Body of pancreas (tissue), 4 donors: Measurements from ENCODE around the gene DTNBP1. TPM values are rescaled to one million over a fixed set of nuclear protein-coding genes. Genes with fewer than 3 reads are reported as not detected.

ENCODE experiments used
- ATAC-seq: fragments of 150-250 bp; one replicate; pipeline ENCODE4 v1.9.1; 2016
- DNase-seq, 4 donors: peaks; one replicate each; pipeline ENCODE4 v3.0.0-alpha.2; 2019
- H3K27ac ChIP-seq, 4 donors: fragments of 200-600 bp; sonication (generic); 1 replicate in 3 of 4; 2 replicates in 1 of 4; pipeline versions ENCODE4 v1.5.1 to v1.6.1; 2016 to 2019; ENCODE audit warnings: mild to moderate bottlenecking in 1 of 4, mixed read lengths in 1 of 4, moderate library complexity in 1 of 4
- H3K27me3 ChIP-seq, 2 donors: fragments of 200-600 bp; sonication (generic); one replicate each; pipeline ENCODE4 v1.6.0; 2016; ENCODE audit warnings: mild to moderate bottlenecking in 1 of 2
- H3K36me3 ChIP-seq, 2 donors: fragments of 200-600 bp; sonication (generic); replicated peaks in 1 of 2; 2 replicates each; pipeline ENCODE4 v1.5.1; 2016; ENCODE audit warnings: low read depth in 2 of 2; ENCODE audit not compliant: insufficient read depth in 1 of 2
- H3K4me1 ChIP-seq: fragments of 200-600 bp; sonication (generic); one replicate; pipeline ENCODE4 v1.6.0; 2016
- H3K4me3 ChIP-seq, 2 donors: fragments of 200-600 bp; sonication (generic); 1 replicate in 1 of 2; 2 replicates in 1 of 2; pipeline ENCODE4 v1.5.1; 2016 to 2019
- H3K9me3 ChIP-seq, 3 donors: fragments of 200-600 bp; sonication (generic); 1 replicate in 2 of 3; 2 replicates in 1 of 3; pipeline ENCODE4 v1.5.1; 2016
- POLR2A ChIP-seq, 3 donors: fragments of 450-650 bp; IDR thresholded peaks; one replicate each; pipeline ENCODE4 v1.6.1; 2016; ENCODE audit warnings: antibody characterized with exemption in 3 of 3, mild to moderate bottlenecking in 2 of 3
- WGBS, 2 donors: methylation state at CpG; one replicate each; pipeline ENCODE4 v1.1.5; 2017; 5-methylcytosine and 5-hydroxymethylcytosine counted together
- intact Hi-C: fragments of 100-400 bp; cut with DNase I; formaldehyde crosslinking; loops from one replicate; pipeline ENCODE4 v1.15.1; 2023
- total RNA-seq, 2 donors: library from RNA; depleted of rRNA; stranded (reverse); fragments of >200 nt; gene quantifications; one replicate each; pipeline ENCODE4 v1.1.0, GENCODE V29; 2016
- TF ChIP-seq, protein P1 (sequence below), 7 experiments: fragments of 450-650 bp in 4 of 7; fragments of 200-600 bp in 3 of 7; sonication (generic) in 3 of 7; IDR thresholded peaks; one replicate each; pipeline ENCODE4 v1.5.1; 2016 to 2019; ENCODE audit warnings: antibody characterized with exemption in 7 of 7

DTNBP1 gene
- total RNA-seq, 2 donors from 2014 or later = 3.3 to 5.2 TPM

DNA sequence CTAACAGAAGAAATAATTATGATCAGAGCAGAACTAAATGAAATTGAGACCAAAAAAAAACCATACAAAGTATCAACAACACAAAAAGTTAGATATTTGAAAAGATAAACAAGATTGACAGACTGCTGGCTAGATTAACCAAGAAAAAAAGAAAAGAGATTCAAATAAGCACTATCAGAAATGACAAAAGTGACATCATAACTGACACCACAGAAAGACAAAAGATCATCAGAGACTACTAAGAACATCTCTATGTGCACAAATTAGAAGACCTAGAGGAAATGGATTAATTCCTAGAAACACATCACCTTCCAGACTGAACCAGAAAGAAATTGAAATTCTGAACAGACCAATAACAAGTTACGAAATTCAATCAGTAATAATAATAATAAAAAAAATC is 17.9 kb downstream of the DTNBP1 start:
- no peaks in the 10 kb centered on the region for H3K9me3 ChIP-seq
- ATAC-seq (no peak), DNase-seq (no peak)
- 93 to 100% methylated on average over 1 of the region's 1 CpG for WGBS, 2 donors
- H3K4me3 ChIP-seq = no peak overlapping the region
- intact Hi-C loops = no loop called here
- peaks cover 0 to 4% of the 10 kb centered on the region in 2 donors for H3K36me3 ChIP-seq
- no peak for TF ChIP-seq POLR2A (IDR thresholded peaks at IDR 0.05)
- TF ChIP-seq, protein P1, sequence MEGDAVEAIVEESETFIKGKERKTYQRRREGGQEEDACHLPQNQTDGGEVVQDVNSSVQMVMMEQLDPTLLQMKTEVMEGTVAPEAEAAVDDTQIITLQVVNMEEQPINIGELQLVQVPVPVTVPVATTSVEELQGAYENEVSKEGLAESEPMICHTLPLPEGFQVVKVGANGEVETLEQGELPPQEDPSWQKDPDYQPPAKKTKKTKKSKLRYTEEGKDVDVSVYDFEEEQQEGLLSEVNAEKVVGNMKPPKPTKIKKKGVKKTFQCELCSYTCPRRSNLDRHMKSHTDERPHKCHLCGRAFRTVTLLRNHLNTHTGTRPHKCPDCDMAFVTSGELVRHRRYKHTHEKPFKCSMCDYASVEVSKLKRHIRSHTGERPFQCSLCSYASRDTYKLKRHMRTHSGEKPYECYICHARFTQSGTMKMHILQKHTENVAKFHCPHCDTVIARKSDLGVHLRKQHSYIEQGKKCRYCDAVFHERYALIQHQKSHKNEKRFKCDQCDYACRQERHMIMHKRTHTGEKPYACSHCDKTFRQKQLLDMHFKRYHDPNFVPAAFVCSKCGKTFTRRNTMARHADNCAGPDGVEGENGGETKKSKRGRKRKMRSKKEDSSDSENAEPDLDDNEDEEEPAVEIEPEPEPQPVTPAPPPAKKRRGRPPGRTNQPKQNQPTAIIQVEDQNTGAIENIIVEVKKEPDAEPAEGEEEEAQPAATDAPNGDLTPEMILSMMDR (IDR thresholded peaks at IDR 0.05) = no peak
- H3K27ac ChIP-seq = no peak overlapping the region
- H3K27me3 ChIP-seq = no peaks in the 10 kb centered on the region
- H3K4me1 ChIP-seq = no peaks in the 10 kb centered on the region

DNA sequence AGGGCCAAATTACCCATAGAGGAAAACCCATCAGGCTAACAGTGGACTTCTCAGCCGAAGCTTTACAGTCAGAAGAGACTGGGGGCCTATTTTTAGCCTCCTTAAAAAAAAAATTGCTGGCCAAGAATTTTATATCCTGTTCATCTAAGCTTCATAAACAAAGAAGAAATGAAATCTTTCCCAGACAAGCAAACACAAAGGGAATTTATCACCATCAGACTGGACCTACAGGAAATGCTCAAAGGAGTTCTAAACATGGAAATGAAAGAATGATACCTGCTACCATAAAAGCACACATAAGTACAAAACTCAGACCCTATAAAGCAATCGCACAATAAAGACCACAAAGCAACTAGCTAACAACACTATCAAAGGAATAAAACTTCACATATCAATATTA is 19.3 kb downstream of the DTNBP1 start:
- no peak overlapping the region for H3K27ac ChIP-seq
- no peaks in the 10 kb centered on the region for H3K36me3 ChIP-seq
- no peaks in the 10 kb centered on the region for H3K9me3 ChIP-seq
- H3K4me1 ChIP-seq = no peaks in the 10 kb centered on the region
- TF ChIP-seq POLR2A (IDR thresholded peaks at IDR 0.05) = no peak
- TF ChIP-seq, protein P1 (IDR thresholded peaks at IDR 0.05) = no peak
- H3K27me3 ChIP-seq = no peaks in the 10 kb centered on the region
- intact Hi-C loops = no loop called here
- ATAC-seq (no peak), DNase-seq (no peak)
- WGBS, 2 donors = 93 to 95% methylated on average over 2 of the region's 2 CpGs
- no peak overlapping the region for H3K4me3 ChIP-seq

DNA sequence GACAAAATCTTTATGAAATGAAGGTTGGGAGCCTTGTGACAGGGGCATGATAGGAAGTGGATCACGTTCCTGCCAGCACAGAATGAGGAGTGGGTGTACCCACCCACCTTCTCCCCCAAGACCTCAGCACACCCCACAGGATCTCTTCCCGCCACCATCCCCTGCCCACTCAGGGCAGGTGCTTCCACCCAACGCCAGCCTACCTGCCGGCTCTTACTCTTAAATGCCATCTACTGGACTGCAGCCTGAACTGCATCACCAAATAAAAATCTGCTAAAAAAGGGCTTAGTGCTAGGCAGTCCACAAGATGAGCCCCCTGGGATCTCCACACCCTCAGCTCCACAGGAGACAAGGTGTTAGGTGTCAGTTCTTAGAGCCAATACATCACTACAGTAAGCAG is 20.6 kb downstream of the DTNBP1 start:
- ATAC-seq (no peak), DNase-seq (no peak)
- Histone ChIP-seq H3K4me1 (no peaks in the 10 kb centered on the region), H3K36me3 (no peaks in the 10 kb centered on the region), H3K27me3 (no peaks in the 10 kb centered on the region), H3K27ac (no peak overlapping the region), H3K9me3 (no peaks in the 10 kb centered on the region), H3K4me3 (no peak overlapping the region)
- 76 to 80% methylated on average over 4 of the region's 4 CpGs for WGBS, 2 donors
- TF ChIP-seq, protein P1 (IDR thresholded peaks at IDR 0.05) = no peak
- TF ChIP-seq POLR2A (IDR thresholded peaks at IDR 0.05) = no peak
- intact Hi-C loops = no loop called here

DNA sequence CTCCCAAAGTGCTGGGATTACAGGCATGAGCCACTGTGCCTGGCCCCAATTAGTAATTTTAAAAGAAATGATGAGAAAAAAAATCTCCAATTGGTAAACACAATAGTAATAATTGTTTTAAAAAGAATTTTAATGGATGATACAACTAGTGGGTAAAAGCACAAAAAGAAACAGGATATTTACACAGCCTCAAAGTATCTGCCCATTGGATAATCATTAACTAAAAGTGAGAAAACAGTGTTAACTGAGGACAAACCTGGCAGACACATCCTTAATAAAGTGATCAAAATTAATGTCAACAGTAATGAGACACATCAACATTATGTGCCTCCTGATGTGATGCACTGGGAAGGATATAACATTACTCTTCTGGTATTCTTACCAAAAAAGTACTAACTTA is 24.5 kb downstream of the DTNBP1 start:
- no peaks in the 10 kb centered on the region for H3K4me1 ChIP-seq
- no peak overlapping the region for H3K27ac ChIP-seq
- H3K4me3 ChIP-seq = no peak overlapping the region
- ATAC-seq (no peak), DNase-seq (no peak)
- TF ChIP-seq, protein P1 (IDR thresholded peaks at IDR 0.05) = no peak
- no peak for TF ChIP-seq POLR2A (IDR thresholded peaks at IDR 0.05)
- no peaks in the 10 kb centered on the region for H3K36me3 ChIP-seq
- H3K9me3 ChIP-seq = no peaks in the 10 kb centered on the region
- intact Hi-C loops = no loop called here
- H3K27me3 ChIP-seq = no peaks in the 10 kb centered on the region

DNA sequence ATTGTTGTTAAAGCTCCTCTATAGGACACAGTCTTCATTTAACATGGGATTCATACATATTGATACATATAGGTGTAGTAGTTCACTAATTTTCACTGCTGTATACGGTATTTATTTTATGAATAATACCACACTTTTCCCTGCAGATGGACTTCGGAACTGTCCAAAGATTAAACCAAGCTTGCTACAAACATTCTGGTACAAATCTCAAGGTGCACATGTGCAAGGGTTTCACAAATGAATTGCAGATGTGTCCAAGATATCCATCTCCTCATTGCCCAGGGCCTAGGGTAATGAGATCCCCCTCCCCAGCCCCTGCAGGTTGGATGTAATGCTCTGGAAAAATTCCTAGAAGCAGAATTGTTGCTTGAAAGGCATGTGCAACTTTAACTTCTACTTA is 31.4 kb downstream of the DTNBP1 start:
- Histone ChIP-seq H3K27ac (no peak overlapping the region), H3K27me3 (no peaks in the 10 kb centered on the region), H3K4me1 (no peaks in the 10 kb centered on the region), H3K36me3 (no peaks in the 10 kb centered on the region), H3K4me3 (no peak overlapping the region), H3K9me3 (no peaks in the 10 kb centered on the region)
- 57 to 62% methylated on average over 2 of the region's 2 CpGs for WGBS, 2 donors
- intact Hi-C loops = no loop called here
- DNase-seq = no peak
- TF ChIP-seq, protein P1 (IDR thresholded peaks at IDR 0.05) = no peak
- TF ChIP-seq POLR2A (IDR thresholded peaks at IDR 0.05) = no peak
- no peak for ATAC-seq
